Naive thymus-derived CD4-positive, alpha-beta T cell (primary cell): Measurements from ENCODE around the gene ANGEL1. TPM values are rescaled to one million over a fixed set of nuclear protein-coding genes. Genes with fewer than 3 reads are reported as not detected.

Source experiments
- ATAC-seq: fragments of 150-1000 bp; cut with Tn5 transposase; 2 replicates; pipeline ENCODE4 v1.10.0; 2021; ENCODE audit warnings: mild to moderate bottlenecking, moderate library complexity
- CTCF ChIA-PET: fragments of 350-600 bp; sonication (Branson Sonifier 250); formaldehyde crosslinking; loops from one replicate; lab custom pipeline; 2021; ENCODE audit warnings: antibody characterized with exemption; lab: Charles Lee
- POLR2A ChIA-PET: fragments of 350-600 bp; sonication (Branson Sonifier 250); formaldehyde crosslinking; loops from one replicate; lab custom pipeline; 2021; ENCODE audit warnings: antibody characterized with exemption, inconsistent platforms; lab: Charles Lee
- DNase-seq, 9 donors: peaks; one replicate each; pipeline versions ENCODE4 v3.0.0 to v3.0.0-alpha.2; 2020 to 2022; ENCODE audit warnings: mixed read lengths in 1 of 9
- H3K27ac ChIP-seq: one replicate; pipeline ENCODE4 v1.7.0; 2013; ENCODE audit warnings: mild to moderate bottlenecking, low read depth, low read length, moderate library complexity
- H3K27me3 ChIP-seq, 2 donors: one replicate each; pipeline ENCODE4 v1.7.0; 2013; ENCODE audit warnings: low read length in 2 of 2, mild to moderate bottlenecking in 2 of 2, moderate library complexity in 2 of 2; ENCODE audit not compliant: control insufficient read depth in 2 of 2, insufficient read depth in 2 of 2
- H3K36me3 ChIP-seq, 3 experiments: 1 replicate in 2 of 3; 2 replicates in 1 of 3; pipeline ENCODE4 v1.7.0; 2013; ENCODE audit warnings: low read length in 3 of 3, mild to moderate bottlenecking in 3 of 3, moderate library complexity in 1 of 3; ENCODE audit not compliant: insufficient read depth in 3 of 3, control insufficient read depth in 2 of 3
- H3K4me1 ChIP-seq, 2 donors: one replicate each; pipeline ENCODE4 v1.7.0; 2013; ENCODE audit warnings: low read length in 2 of 2, mild to moderate bottlenecking in 2 of 2, moderate library complexity in 1 of 2; ENCODE audit not compliant: control insufficient read depth in 2 of 2, insufficient read depth in 2 of 2
- H3K4me3 ChIP-seq: 2 replicates; pipeline ENCODE4 v1.7.0; 2013; ENCODE audit warnings: mild to moderate bottlenecking, low read length
- H3K9me3 ChIP-seq, 3 experiments: 1 replicate in 2 of 3; 2 replicates in 1 of 3; pipeline ENCODE4 v1.7.0; 2013; ENCODE audit warnings: low read length in 3 of 3; ENCODE audit not compliant: control insufficient read depth in 2 of 3
- H3K27ac Mint-ChIP-seq, 9 donors: one replicate each; pipeline ENCODE4 v1.8.0; 2020 to 2022; ENCODE audit warnings: mixed read lengths in 9 of 9, mild to moderate bottlenecking in 8 of 9, moderate library complexity in 5 of 9, inconsistent platforms in 2 of 9
- H3K27me3 Mint-ChIP-seq, 5 donors: one replicate each; pipeline ENCODE4 v1.8.0; 2021 to 2022; ENCODE audit warnings: mixed read lengths in 5 of 5, mild to moderate bottlenecking in 1 of 5
- H3K36me3 Mint-ChIP-seq, 5 donors: one replicate each; pipeline ENCODE4 v1.8.0; 2020 to 2022; ENCODE audit warnings: mixed read lengths in 5 of 5, mild to moderate bottlenecking in 3 of 5, inconsistent platforms in 1 of 5
- H3K4me1 Mint-ChIP-seq, 7 donors: one replicate each; pipeline ENCODE4 v1.8.0; 2020 to 2022; ENCODE audit warnings: mixed read lengths in 7 of 7, mild to moderate bottlenecking in 3 of 7, inconsistent platforms in 1 of 7
- H3K4me3 Mint-ChIP-seq, 10 donors: one replicate each; pipeline ENCODE4 v1.8.0; 2020 to 2022; ENCODE audit warnings: mild to moderate bottlenecking in 10 of 10, mixed read lengths in 10 of 10, moderate library complexity in 6 of 10, inconsistent platforms in 2 of 10
- H3K9me3 Mint-ChIP-seq, 11 donors: one replicate each; pipeline ENCODE4 v1.8.0; 2020 to 2022; ENCODE audit warnings: mixed read lengths in 11 of 11, mild to moderate bottlenecking in 4 of 11, inconsistent platforms in 1 of 11, moderate library complexity in 1 of 11
- intact Hi-C, 2 donors: fragments of 100-400 bp; cut with micrococcal nuclease; formaldehyde crosslinking; loops; one replicate each; pipeline ENCODE4 v1.15.1; 2023
- polyA plus RNA-seq, 2 donors: library from polyadenylated mRNA; unstranded; fragments of 300-500 nt; fragmentation: Illumina TruSeq; gene quantifications; one replicate each; pipeline ENCODE4 v1.2.3, GENCODE V29; 2021
- total RNA-seq, 6 experiments: library from RNA in 5 of 6; stranded (reverse) in 5 of 6; gene quantifications; 1 replicate in 5 of 6; 2 replicates in 1 of 6; pipeline ENCODE4 v1.2.3 and lab custom pipeline; 2021 to 2026

The ANGEL1 gene
- total and polyA plus RNA-seq, 7 experiments from 2014 or later = 14.5 to 37.6 (median 28.3) TPM

DNA sequence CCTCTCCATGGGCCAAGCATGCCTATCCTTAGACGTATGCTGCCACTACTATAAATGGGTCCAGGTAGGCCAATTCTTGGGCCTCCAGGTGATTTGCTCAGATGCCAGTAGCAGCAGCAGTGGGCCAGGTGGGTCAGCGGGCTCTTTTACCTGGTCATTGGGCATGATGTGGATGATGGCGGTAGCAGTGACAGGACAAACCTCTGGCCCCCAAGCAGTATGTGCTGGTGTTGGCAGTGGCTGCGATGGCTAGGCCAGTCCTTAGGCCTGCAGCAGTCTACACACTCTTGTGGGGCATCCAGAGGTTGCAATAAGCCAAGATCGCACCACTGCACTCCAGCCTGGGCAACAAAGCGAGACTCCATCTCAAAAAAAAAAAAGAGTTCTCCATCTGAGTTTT, 70.5 kb downstream of the ANGEL1 start:
- H3K4me3 ChIP-seq = no peak overlapping the region
- peaks cover 0 to 3% of the 10 kb centered on the region in 2 donors for H3K27me3 ChIP-seq
- ATAC-seq (no peak), DNase-seq (no peak)
- H3K36me3 ChIP-seq = no peaks in the 10 kb centered on the region
- Mint-ChIP-seq H3K4me3 (no peak overlapping the region), H3K27ac (no peak overlapping the region), H3K9me3 (peaks cover 0 to 50% (median 21%) of the 10 kb centered on the region in 11 donors), H3K36me3 (peaks cover 0 to 17% (median 7%) of the 10 kb centered on the region in 5 donors), H3K27me3 (peaks cover 8 to 49% (median 17%) of the 10 kb centered on the region in 5 donors), H3K4me1 (peaks cover 0 to 3% (median 0%) of the 10 kb centered on the region in 7 donors)
- H3K27ac ChIP-seq = no peak overlapping the region
- H3K9me3 ChIP-seq = peaks cover 0 to 14% (median 0%) of the 10 kb centered on the region in 3 experiments
- no peaks in the 10 kb centered on the region for H3K4me1 ChIP-seq
- CTCF ChIA-PET = no interaction called here
- POLR2A ChIA-PET = no interaction called here
- intact Hi-C loops = no loop called here

DNA sequence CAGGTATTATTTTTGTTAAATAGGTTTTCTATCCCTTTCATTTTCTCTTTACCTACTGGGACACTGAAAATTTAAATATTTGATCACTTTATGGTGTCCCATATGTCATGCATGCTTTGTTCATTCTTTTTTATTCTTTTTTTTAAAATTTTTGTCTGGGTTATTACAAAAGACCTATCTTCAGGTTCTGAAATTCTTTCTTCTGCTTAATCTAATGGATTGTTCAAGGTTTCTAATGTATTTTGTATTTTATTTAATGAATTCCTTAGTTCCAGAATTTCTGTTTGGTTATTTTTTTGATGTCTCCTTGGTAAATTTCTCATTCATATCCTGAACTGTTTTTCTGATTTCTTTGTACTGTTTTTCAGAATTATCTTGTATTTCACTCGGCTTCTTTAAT, 71.6 kb downstream of the ANGEL1 start:
- Mint-ChIP-seq H3K4me1 (peaks cover 0 to 3% (median 0%) of the 10 kb centered on the region in 7 donors), H3K4me3 (no peak overlapping the region), H3K27ac (no peak overlapping the region), H3K27me3 (peaks cover 8 to 56% (median 21%) of the 10 kb centered on the region in 5 donors), H3K36me3 (peaks cover 0 to 21% (median 7%) of the 10 kb centered on the region in 5 donors), H3K9me3 (peaks cover 0 to 58% (median 21%) of the 10 kb centered on the region in 11 donors)
- peaks cover 0 to 3% of the 10 kb centered on the region in 2 donors for H3K27me3 ChIP-seq
- intact Hi-C loops = no loop called here
- POLR2A ChIA-PET = no interaction called here
- no peak overlapping the region for H3K4me3 ChIP-seq
- no peaks in the 10 kb centered on the region for H3K4me1 ChIP-seq
- CTCF ChIA-PET = no interaction called here
- peaks cover 0 to 14% (median 0%) of the 10 kb centered on the region in 3 experiments for H3K9me3 ChIP-seq
- DNase-seq = no peak
- no peaks in the 10 kb centered on the region for H3K36me3 ChIP-seq
- no peak overlapping the region for H3K27ac ChIP-seq
- no peak for ATAC-seq

Other genes starting within 250 kb of the ANGEL1 start
- gene VASH1, start 51.4 kb downstream of the ANGEL1 start, total RNA-seq = 10 to 100 TPM in 1 of 5 experiments, 1 to 10 TPM in 4; 1.1 to 18.2 (median 5.6) TPM
- under 1 TPM; 0.52 to 0.54 TPM for gene VASH1, start 51.4 kb downstream of the ANGEL1 start, polyA plus RNA-seq
- gene LRRC74A, start 13.5 kb upstream of the ANGEL1 start, total RNA-seq = not detected
- gene LRRC74A, start 13.5 kb upstream of the ANGEL1 start, polyA plus RNA-seq = not detected
- gene IRF2BPL, start 215.8 kb upstream of the ANGEL1 start, total RNA-seq = 10 to 100 TPM; 30.2 to 45.2 (median 34.6) TPM
- gene IRF2BPL, start 215.8 kb upstream of the ANGEL1 start, polyA plus RNA-seq = 1 to 10 TPM; 3.5 to 3.8 TPM